ENCODE results near the gene PPIL3. TPM values are rescaled to one million over a fixed set of nuclear protein-coding genes. Genes with fewer than 3 reads are reported as not detected.

Gene PPIL3
- total and polyA plus RNA-seq, 9 donors: 19.1 to 64.7 (median 38.4) TPM

- 95 to 98% (median 96%) methylated on average over 6 of the region's 6 CpGs for WGBS, 3 donors
- H3K4me1 ChIP-seq (ENCODE audit: insufficient read depth): peaks cover 2% of the 10 kb centered on the region
- no peaks in the 10 kb centered on the region for H3K9me3 ChIP-seq
- H3K4me3 ChIP-seq: no peak overlapping the region
- no peak for TF ChIP-seq EP300 (IDR thresholded peaks at IDR 0.05)
- no peak for TF ChIP-seq CTCF (IDR thresholded peaks at IDR 0.05)
- no peak for TF ChIP-seq POLR2A (IDR thresholded peaks at IDR 0.05)
- no peak overlapping the region for H3K27ac ChIP-seq
- intact Hi-C loops (cut with DNase I): no loop called here
- no peaks in the 10 kb centered on the region for H3K36me3 ChIP-seq
- DNase-seq: no peak
- no peaks in the 10 kb centered on the region for H3K27me3 ChIP-seq
These were observed 15.3 kb downstream of the PPIL3 start for GRCh38 chr2:200873560-200873959.

GRCh38 chr2:200871151-200871550, 17.7 kb downstream of the PPIL3 start:
- H3K4me3 ChIP-seq: no peak overlapping the region
- TF ChIP-seq CTCF (IDR thresholded peaks at IDR 0.05): no peak
- no peak for TF ChIP-seq POLR2A (IDR thresholded peaks at IDR 0.05)
- TF ChIP-seq EP300 (IDR thresholded peaks at IDR 0.05): no peak
- no peaks in the 10 kb centered on the region for H3K36me3 ChIP-seq
- WGBS, 3 donors: 72 to 84% (median 77%) methylated on average over 3 of the region's 3 CpGs
- H3K27ac ChIP-seq: no peak overlapping the region
- intact Hi-C loops (cut with DNase I): no loop called here
- H3K27me3 ChIP-seq: no peaks in the 10 kb centered on the region
- no peaks in the 10 kb centered on the region for H3K9me3 ChIP-seq
- no peak for DNase-seq
- H3K4me1 ChIP-seq (ENCODE audit: insufficient read depth): peaks cover 5% of the 10 kb centered on the region

- H3K4me1 ChIP-seq (ENCODE audit: insufficient read depth): peaks cover 8% of the 10 kb centered on the region
- no peaks in the 10 kb centered on the region for H3K36me3 ChIP-seq
- intact Hi-C loops (cut with DNase I): loop anchor here in 1 of 4 donors (10.0 kb wide), 1 partner anchor 54 kb away; the partner anchor contains the start of gene BZW1
- H3K4me3 ChIP-seq: no peak overlapping the region
- no peak for TF ChIP-seq CTCF (IDR thresholded peaks at IDR 0.05)
- no peak for TF ChIP-seq EP300 (IDR thresholded peaks at IDR 0.05)
- no peak for TF ChIP-seq POLR2A (IDR thresholded peaks at IDR 0.05)
- no peaks in the 10 kb centered on the region for H3K9me3 ChIP-seq
- DNase-seq: no peak
- 93 to 96% (median 96%) methylated on average over 2 of the region's 2 CpGs for WGBS, 3 donors
- no peak overlapping the region for H3K27ac ChIP-seq
- H3K27me3 ChIP-seq: no peaks in the 10 kb centered on the region
These were observed 19.9 kb downstream of the PPIL3 start for GRCh38 chr2:200869014-200869413.

- Histone ChIP-seq H3K36me3 (no peaks in the 10 kb centered on the region), H3K27me3 (no peaks in the 10 kb centered on the region), H3K4me3 (peak within 1 kb of the TSS; percentile 100), H3K9me3 (no peaks in the 10 kb centered on the region), H3K27ac (peak within 1 kb of the TSS; percentile 99), H3K4me1 (ENCODE audit: insufficient read depth) (peaks cover 11% of the 10 kb centered on the region)
- TF ChIP-seq CTCF (IDR thresholded peaks at IDR 0.05) (peak in 2 of 3 donors; percentile 4 to 27), POLR2A (IDR thresholded peaks at IDR 0.05) (peak; percentile 100), EP300 (IDR thresholded peaks at IDR 0.05) (peak; percentile 50)
- intact Hi-C loops (cut with DNase I): loop anchor here (2.0 to 10.0 kb wide), 3 partner anchors 50 to 52 kb away; partner anchors contain the start of gene BZW1 (in 3 of the 4)
- 0 to 1% (median 1%) methylated on average over 83 to 89 of the region's 89 CpGs for WGBS, 3 donors
- DNase-seq: peak; percentile 97 to 98 (median 98)
These were observed 24.5 kb downstream of the PPIL3 start, which contains the start of gene CLK1 for GRCh38 chr2:200864176-200865034. TSS of gene CLK1 (minus strand) at chr2:200864658. CDS start at chr2:200861862, 2,796 bp downstream.

Data from ovary (tissue), 9 donors.